Measurements from ENCODE around the gene NKX3-2. TPM values are rescaled to one million over a fixed set of nuclear protein-coding genes. Genes with fewer than 3 reads are reported as not detected.

NKX3-2 gene
- total and polyA plus RNA-seq, 10 of the 15 experiments (the other 5 are each of a cell fraction or from before 2014, with no cell fraction given), result not detected

GRCh38 chr4:13516315-13516860 is 27.9 kb downstream of the NKX3-2 start:
- Histone ChIP-seq H3K4me3 (no peak overlapping the region), H3K4me2 (ENCODE audit: control insufficient read depth, insufficient read depth) (no peak overlapping the region), H4K20me1 (ENCODE audit: control insufficient read depth, insufficient read depth) (no peaks in the 10 kb centered on the region), H3K9me3 (replicated peaks; ENCODE audit: control insufficient read depth, insufficient read depth, low read length) (no peaks in the 10 kb centered on the region; the same call in 2 of the 3 replicates), H3K27ac (ENCODE audit: control insufficient read depth, insufficient read depth) (no peak overlapping the region), H3K9ac (ENCODE audit: control insufficient read depth, insufficient read depth, low read length) (no peak overlapping the region), H3K79me2 (ENCODE audit: control insufficient read depth, insufficient read depth, low read length) (no peaks in the 10 kb centered on the region), H3K4me1 (ENCODE audit: control insufficient read depth, insufficient read depth, low read length) (no peaks in the 10 kb centered on the region), H3K36me3 (ENCODE audit: control insufficient read depth in 2 of 2, insufficient read depth in 2 of 2, low read length in 1 of 2) (no peaks in the 10 kb centered on the region), H2AFZ (ENCODE audit: control insufficient read depth, low read depth, low read length) (no peak overlapping the region), H3K27me3 (replicated peaks in 1 of 2; ENCODE audit: control insufficient read depth in 2 of 2, insufficient read depth in 2 of 2, low read length in 1 of 2) (peaks cover 1 to 7% of the 10 kb centered on the region in 2 experiments; a peak in 2 of 4 replicates)
- intact Hi-C loops (cut with micrococcal nuclease; ENCODE audit: unreplicated experiment), result no loop called here
- ATAC-seq (no peak), DNase-seq (ENCODE audit: low read depth, low spot score) (no peak), FAIRE-seq (no peak)
- no TSS peak for BruUV-seq (replicated peaks)
- ChIA-PET SMC1A (ENCODE audit: uncharacterized antibody, unreplicated experiment) (no interaction called here), POLR2A (no interaction called here), RAD21 (ENCODE audit: unreplicated experiment) (no interaction called here), CTCF (no interaction called here)
- WGBS (ENCODE audit: insufficient coverage, insufficient replicate concordance, low lambda C conversion rate, missing lambda C conversion rate), result 21% methylated on average over 3 of the region's 3 CpGs
- in situ Hi-C loops (cut with MboI), result no loop called here
- no peak for TF ChIP-seq CUX1 (IDR thresholded peaks at IDR 0.05; ENCODE audit: insufficient replicate concordance, low read depth, low read length)
- no peak for TF ChIP-seq EED (IDR thresholded peaks at IDR 0.05; ENCODE audit: low read depth)
- TF ChIP-seq IRF3 (IDR thresholded peaks at IDR 0.05), result no peak
- no peak for TF ChIP-seq RCOR1 (conservative IDR thresholded peaks at IDR 0.05; ENCODE audit: low read depth, low read length)
- TF ChIP-seq ZNF207 (IDR thresholded peaks at IDR 0.05; ENCODE audit: borderline replicate concordance), result no peak
- TF ChIP-seq ZBTB4 (CRISPR knock-in tag; IDR thresholded peaks at IDR 0.05), result no peak
- no peak for TF ChIP-seq BCLAF1 (IDR thresholded peaks at IDR 0.05)
- no peak for TF ChIP-seq BCL3 (IDR thresholded peaks at IDR 0.05; ENCODE audit: borderline replicate concordance, insufficient read depth, low read depth, low read length, poor library complexity, severe bottlenecking)
- no peak for TF ChIP-seq MTA2 (IDR thresholded peaks at IDR 0.05; ENCODE audit: low read depth)
